BE2C (cell line): ENCODE measurements around the gene KCNMA1.

Experiments used
- DNase-seq: peaks from one replicate; pipeline ENCODE4 v3.0.0-alpha.2; 2020
- H3K27me3 ChIP-seq: fragments of 250-450 bp; sonication (Bioruptor Pico); 2 replicates; pipeline ENCODE4 v1.5.1; 2020; ENCODE audit warnings: mild to moderate bottlenecking
- H3K36me3 ChIP-seq: fragments of 250-450 bp; sonication (Bioruptor Pico); 2 replicates; pipeline ENCODE4 v1.5.1; 2020; ENCODE audit warnings: mild to moderate bottlenecking
- H3K4me1 ChIP-seq: fragments of 250-450 bp; sonication (Bioruptor Pico); 2 replicates; pipeline ENCODE4 v1.5.1; 2020
- H3K4me3 ChIP-seq: 2 replicates; pipeline ENCODE4 v1.5.1; 2011; ENCODE audit warnings: low read depth, low read length
- H3K9me3 ChIP-seq: fragments of 250-450 bp; sonication (Bioruptor Pico); 2 replicates; pipeline ENCODE4 v1.5.1; 2020
- CTCF ChIP-seq: IDR thresholded peaks from 2 replicates; pipeline ENCODE4 v1.5.1; 2012; ENCODE audit warnings: mild to moderate bottlenecking, low read depth, low read length

KCNMA1 gene

GRCh38 chr10:77377034-77377433, 260.6 kb downstream of the KCNMA1 start:
- no peak for TF ChIP-seq CTCF
- Histone ChIP-seq H3K27me3 (no peaks in the 10 kb centered on the region), H3K4me3 (no peak overlapping the region), H3K9me3 (no peaks in the 10 kb centered on the region), H3K36me3 (no peaks in the 10 kb centered on the region), H3K4me1 (no peaks in the 10 kb centered on the region)
- DNase-seq = no peak

GRCh38 chr10:77374189-77374656, 263.4 kb downstream of the KCNMA1 start:
- Histone ChIP-seq H3K4me1 (no peaks in the 10 kb centered on the region), H3K36me3 (no peaks in the 10 kb centered on the region), H3K4me3 (no peak overlapping the region), H3K27me3 (no peaks in the 10 kb centered on the region), H3K9me3 (no peaks in the 10 kb centered on the region)
- DNase-seq = no peak
- no peak for TF ChIP-seq CTCF

- DNase-seq = no peak
Measured at GRCh38 chr10:77371848-77372799, 265.5 kb downstream of the KCNMA1 start.

GRCh38 chr10:77371421-77371820, 266.2 kb downstream of the KCNMA1 start:
- TF ChIP-seq CTCF = no peak
- no peaks in the 10 kb centered on the region for H3K9me3 ChIP-seq
- H3K4me3 ChIP-seq = no peak overlapping the region
- DNase-seq = no peak
- H3K36me3 ChIP-seq = no peaks in the 10 kb centered on the region
- no peaks in the 10 kb centered on the region for H3K4me1 ChIP-seq
- H3K27me3 ChIP-seq = no peaks in the 10 kb centered on the region

More at GRCh38 chr10:77371848-77372799, 265.5 kb downstream of the KCNMA1 start:
- TF ChIP-seq CTCF = no peak
- Histone ChIP-seq H3K4me1 (no peaks in the 10 kb centered on the region), H3K36me3 (no peaks in the 10 kb centered on the region), H3K9me3 (no peaks in the 10 kb centered on the region), H3K4me3 (no peak overlapping the region), H3K27me3 (no peaks in the 10 kb centered on the region)

- Histone ChIP-seq H3K27me3 (no peaks in the 10 kb centered on the region), H3K9me3 (no peaks in the 10 kb centered on the region), H3K4me3 (no peak overlapping the region), H3K36me3 (no peaks in the 10 kb centered on the region), H3K4me1 (no peaks in the 10 kb centered on the region)
- no peak for TF ChIP-seq CTCF
- no peak for DNase-seq
Measured at GRCh38 chr10:77368006-77368405, 269.6 kb downstream of the KCNMA1 start.

- H3K9me3 ChIP-seq = no peaks in the 10 kb centered on the region
- no peak overlapping the region for H3K4me3 ChIP-seq
- no peak for DNase-seq
- no peaks in the 10 kb centered on the region for H3K27me3 ChIP-seq
- TF ChIP-seq CTCF = no peak
- H3K4me1 ChIP-seq = 0 out of 2 replicates have a peak, but pooled peaks cover 2% of the 10 kb centered on the region
- no peaks in the 10 kb centered on the region for H3K36me3 ChIP-seq
Measured at GRCh38 chr10:77363210-77363609, 274.4 kb downstream of the KCNMA1 start.
